Stimulated activated naive CD8-positive, alpha-beta T cell treated with anti-CD3 and anti-CD28 coated beads, Interleukin-15, amount 100 ng/mL, for 72 hours (primary cell): ENCODE results near the gene THOC6.
"Not testable (repeated sequence)": the region's sequence is repeated elsewhere in the genome, so short reads cannot be mapped to it uniquely, and the experiment has no call there.

Source experiments
- ATAC-seq: fragments of 150-1000 bp; cut with Tn5 transposase; 2 replicates; pipeline ENCODE4 v1.10.0; 2021; ENCODE audit warnings: mild to moderate bottlenecking, moderate library complexity
- DNase-seq, 2 donors: peaks; one replicate each; pipeline ENCODE4 v3.0.0; 2021 to 2022
- H3K27ac Mint-ChIP-seq, 2 donors: one replicate each; pipeline ENCODE4 v1.8.0; 2022; ENCODE audit warnings: mild to moderate bottlenecking in 2 of 2, mixed read lengths in 2 of 2, moderate library complexity in 2 of 2
- H3K27me3 Mint-ChIP-seq: one replicate; pipeline ENCODE4 v1.8.0; 2022; ENCODE audit warnings: mixed read lengths
- H3K4me1 Mint-ChIP-seq: one replicate; pipeline ENCODE4 v1.8.0; 2022; ENCODE audit warnings: mild to moderate bottlenecking, mixed read lengths
- H3K4me3 Mint-ChIP-seq, 2 donors: one replicate each; pipeline ENCODE4 v1.8.0; 2022; ENCODE audit warnings: mild to moderate bottlenecking in 2 of 2, mixed read lengths in 2 of 2, moderate library complexity in 1 of 2
- H3K9me3 Mint-ChIP-seq, 2 donors: one replicate each; pipeline ENCODE4 v1.8.0; 2022; ENCODE audit warnings: mixed read lengths in 2 of 2

The THOC6 gene

DNA sequence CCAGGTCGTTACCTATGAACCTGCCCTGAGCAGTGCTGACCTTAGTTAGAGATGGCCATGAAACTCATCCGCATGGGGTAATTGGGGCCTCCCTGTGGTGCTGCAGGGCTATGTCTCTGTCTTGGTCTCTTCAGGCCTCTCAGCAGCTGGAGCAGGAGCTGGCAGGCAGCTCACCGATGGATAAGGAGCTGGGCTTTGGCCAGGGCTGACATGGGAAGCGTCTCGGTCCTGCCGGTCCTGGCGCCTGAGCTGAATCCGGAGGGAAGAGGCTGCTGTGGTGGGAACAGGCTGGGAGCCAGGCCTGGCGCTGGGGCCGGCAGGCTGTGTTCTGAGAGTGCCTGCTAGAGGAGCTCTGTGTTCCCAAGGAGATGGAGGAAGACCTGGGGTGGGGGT, 51.7 kb downstream of the THOC6 start:
- ATAC-seq (peak; percentile 24), DNase-seq (peak in 1 of 2 donors; percentile 42)

GRCh38 chr16:3075946-3076345, 52.1 kb downstream of the THOC6 start:
- Mint-ChIP-seq H3K4me1 (peaks cover 75% of the 10 kb centered on the region), H3K27ac (peak overlapping the region; percentile 94 to 99), H3K9me3 (peaks cover 11 to 12% of the 10 kb centered on the region in 2 donors), H3K4me3 (peak overlapping the region; percentile 85 to 87)
- not testable (repeated sequence) for DNase-seq, H3K27me3 Mint-ChIP-seq, ATAC-seq

More for the DNA sequence above, 51.7 kb downstream of the THOC6 start:
- Mint-ChIP-seq H3K4me1 (peaks cover 75% of the 10 kb centered on the region), H3K9me3 (peaks cover 7 to 8% of the 10 kb centered on the region in 2 donors), H3K27me3 (no peaks in the 10 kb centered on the region), H3K27ac (peak overlapping the region; percentile 91 to 99), H3K4me3 (peak overlapping the region; percentile 85 to 87)

GRCh38 chr16:3076577-3076976, 52.7 kb downstream of the THOC6 start:
- ATAC-seq (no peak), DNase-seq (no peak)
- peaks cover 74% of the 10 kb centered on the region for H3K4me1 Mint-ChIP-seq

More at GRCh38 chr16:3076577-3076976, 52.7 kb downstream of the THOC6 start:
- H3K4me3 Mint-ChIP-seq, result peak overlapping the region; percentile 85 to 87
- H3K27me3 Mint-ChIP-seq, result no peaks in the 10 kb centered on the region
- peak overlapping the region; percentile 91 to 94 for H3K27ac Mint-ChIP-seq
- H3K9me3 Mint-ChIP-seq, result peaks cover 13 to 14% of the 10 kb centered on the region in 2 donors
